WI38 (cell line): ENCODE results near the gene CEP76.

ENCODE experiments used
- H3K4me3 ChIP-seq: 2 replicates; pipeline ENCODE4 v1.5.1; 2011; ENCODE audit warnings: low read depth, mild to moderate bottlenecking, control low read depth, low read length
- CTCF ChIP-seq: IDR thresholded peaks from 2 replicates; pipeline ENCODE4 v1.5.1; 2012; ENCODE audit warnings: low read depth, mild to moderate bottlenecking, control low read depth, low read length

Gene CEP76

GRCh38 chr18:12726774-12727550, 24.4 kb upstream of the CEP76 start:
- TF ChIP-seq CTCF = peak; percentile 88
- H3K4me3 ChIP-seq = no peak overlapping the region

GRCh38 chr18:12726331-12726730, 23.8 kb upstream of the CEP76 start:
- TF ChIP-seq CTCF = no peak
- H3K4me3 ChIP-seq = no peak overlapping the region

- no peak overlapping the region for H3K4me3 ChIP-seq
- TF ChIP-seq CTCF = no peak
These were observed 20.2 kb upstream of the CEP76 start for GRCh38 chr18:12722731-12723130.

- no peak overlapping the region for H3K4me3 ChIP-seq
- no peak for TF ChIP-seq CTCF
These were observed 19.2 kb upstream of the CEP76 start for GRCh38 chr18:12721495-12722275.

GRCh38 chr18:12711446-12711845, 8.9 kb upstream of the CEP76 start:
- no peak overlapping the region for H3K4me3 ChIP-seq
- no peak for TF ChIP-seq CTCF

- no peak for TF ChIP-seq CTCF
- H3K4me3 ChIP-seq = peak overlapping the region; percentile 93
These were observed 1.1 kb upstream of the CEP76 start for GRCh38 chr18:12703664-12704063.

- peak overlapping the region; percentile 93 for H3K4me3 ChIP-seq
- TF ChIP-seq CTCF = no peak
These were observed 609 bp upstream of the CEP76 start for GRCh38 chr18:12703096-12703567.
